Pancreas (tissue), 10 donors: ENCODE measurements around the gene PIP5K1B. TPM values are rescaled to one million over a fixed set of nuclear protein-coding genes. Genes with fewer than 3 reads are reported as not detected.

Experiments used
- ATAC-seq, 4 donors: fragments of 200-7000 bp; cut with Tn5 transposase; one replicate each; pipeline versions ENCODE4 v1.8.0 to v1.9.1; 2020; ENCODE audit warnings: mild to moderate bottlenecking in 4 of 4, moderate library complexity in 4 of 4
- DNase-seq, 6 donors: peaks; one replicate each; pipeline ENCODE4 v3.0.0-alpha.2; 2020
- FAIRE-seq: peaks from 2 replicates; lab custom pipeline; 2012; peaks lifted over from hg19 to GRCh38; lab: Jason Lieb, UNC
- H3K27ac ChIP-seq, 4 donors: fragments of 200-600 bp; sonication (generic); 1 replicate in 3 of 4; 2 replicates in 1 of 4; pipeline versions ENCODE4 v1.5.0 to v1.8.0; 2020
- H3K27me3 ChIP-seq, 4 donors: fragments of 200-600 bp; one replicate each; pipeline ENCODE4 v1.8.0; 2021
- H3K36me3 ChIP-seq, 3 donors: fragments of 200-600 bp; sonication (generic) in 1 of 3; one replicate each; pipeline versions ENCODE4 v1.5.0 to v1.8.0; 2020 to 2021
- H3K4me1 ChIP-seq, 3 donors: fragments of 200-600 bp; one replicate each; pipeline ENCODE4 v1.8.0; 2021
- H3K4me3 ChIP-seq, 4 donors: fragments of 200-600 bp; sonication (generic) in 2 of 4; one replicate each; pipeline versions ENCODE4 v1.5.0 to v1.8.0; 2020 to 2021
- H3K9me3 ChIP-seq, 4 donors: fragments of 200-600 bp; one replicate each; pipeline ENCODE4 v1.8.0; 2021
- WGBS, 2 donors: extraction: QIAGEN DNeasy Blood & Tissue Kit; methylation state at CpG; one replicate each; pipeline ENCODE4 v1.1.7; 2013; 5-methylcytosine and 5-hydroxymethylcytosine counted together
- intact Hi-C, 3 donors: fragments of 100-400 bp; cut with DNase I; formaldehyde crosslinking; loops; one replicate each; pipeline versions ENCODE4 v1.11.1 to v1.14.2; 2022
- polyA plus RNA-seq, 2 donors: library from polyadenylated mRNA; stranded (reverse); fragments of 200-250 nt; gene quantifications; one replicate each; pipeline ENCODE4 v1.2.3, GENCODE V29; 2013
- total RNA-seq, 6 donors: library from RNA; stranded (reverse); fragmentation: NEBNext Ultra II Directional in 4 of 6; extraction: Animal tissue kit (Norgen Biotek cat#: 25700) in 4 of 6; gene quantifications; one replicate each; pipeline versions ENCODE4 v1.2.1 to v1.2.4, GENCODE V29; 2021 to 2023
- TF ChIP-seq, protein P1 (sequence below), 4 donors: fragments of 200-600 bp; sonication (generic) in 3 of 4; IDR thresholded peaks; one replicate each; pipeline versions ENCODE4 v1.5.0 to v1.8.0; 2021; ENCODE audit warnings: antibody characterized with exemption in 4 of 4
- donor health status: healthy with polysubstance abuse.
- donor health status: DM: no; HTN: no; CAD: no; lungs with moderate emphysema.
- donor health status: DM: no; HTN: no; CAD: no.
- donor health status: control.
- donor health status: control.
- donor health status: Bipolar disorder and iron deficiency.
- donor health status: DM: yes; HTN: yes; CAD: no.
- donor health status: DM: no; HTN: no; CAD: no.
- donor health status: DM: no; HTN: no; CAD: no.
- donor health status: DM: yes; HTN: yes; CAD: no.

PIP5K1B gene
- total and polyA plus RNA-seq, 8 donors: 1.3 to 6.9 (median 6.2) TPM

DNA sequence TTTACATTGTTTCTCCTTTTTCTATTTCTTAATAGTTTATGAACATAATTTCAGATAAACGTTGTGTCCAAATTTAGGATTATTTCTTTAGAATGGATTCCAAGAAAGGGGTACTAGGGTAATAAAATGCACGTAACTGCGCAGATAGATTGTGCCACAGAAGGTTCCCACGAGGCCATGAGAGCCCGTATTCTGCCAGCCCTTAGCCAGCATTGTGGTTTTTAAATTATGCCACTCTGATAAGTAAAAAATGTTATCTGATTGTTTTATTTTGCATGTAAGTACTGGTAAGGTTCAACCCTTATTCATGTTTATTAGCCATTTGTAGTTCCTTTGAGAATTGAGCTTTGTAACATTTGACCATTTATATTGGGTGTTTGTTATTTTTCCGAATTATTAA is 220.1 kb downstream of the PIP5K1B start:
- H3K27me3 ChIP-seq: no peaks in the 10 kb centered on the region
- peaks cover 0 to 3% (median 0%) of the 10 kb centered on the region in 3 donors for H3K4me1 ChIP-seq
- 30 to 34% methylated on average over 6 of the region's 6 CpGs for WGBS, 2 donors
- H3K4me3 ChIP-seq: no peak overlapping the region
- ATAC-seq: peak in 2 of 4 donors; percentile 56 to 59
- TF ChIP-seq, protein P1, sequence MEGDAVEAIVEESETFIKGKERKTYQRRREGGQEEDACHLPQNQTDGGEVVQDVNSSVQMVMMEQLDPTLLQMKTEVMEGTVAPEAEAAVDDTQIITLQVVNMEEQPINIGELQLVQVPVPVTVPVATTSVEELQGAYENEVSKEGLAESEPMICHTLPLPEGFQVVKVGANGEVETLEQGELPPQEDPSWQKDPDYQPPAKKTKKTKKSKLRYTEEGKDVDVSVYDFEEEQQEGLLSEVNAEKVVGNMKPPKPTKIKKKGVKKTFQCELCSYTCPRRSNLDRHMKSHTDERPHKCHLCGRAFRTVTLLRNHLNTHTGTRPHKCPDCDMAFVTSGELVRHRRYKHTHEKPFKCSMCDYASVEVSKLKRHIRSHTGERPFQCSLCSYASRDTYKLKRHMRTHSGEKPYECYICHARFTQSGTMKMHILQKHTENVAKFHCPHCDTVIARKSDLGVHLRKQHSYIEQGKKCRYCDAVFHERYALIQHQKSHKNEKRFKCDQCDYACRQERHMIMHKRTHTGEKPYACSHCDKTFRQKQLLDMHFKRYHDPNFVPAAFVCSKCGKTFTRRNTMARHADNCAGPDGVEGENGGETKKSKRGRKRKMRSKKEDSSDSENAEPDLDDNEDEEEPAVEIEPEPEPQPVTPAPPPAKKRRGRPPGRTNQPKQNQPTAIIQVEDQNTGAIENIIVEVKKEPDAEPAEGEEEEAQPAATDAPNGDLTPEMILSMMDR (IDR thresholded peaks at IDR 0.05): no peak
- DNase-seq: no peak
- H3K9me3 ChIP-seq: no peaks in the 10 kb centered on the region
- FAIRE-seq: no peak
- H3K36me3 ChIP-seq: no peaks in the 10 kb centered on the region
- intact Hi-C loops: no loop called here
- H3K27ac ChIP-seq: no peak overlapping the region

DNA sequence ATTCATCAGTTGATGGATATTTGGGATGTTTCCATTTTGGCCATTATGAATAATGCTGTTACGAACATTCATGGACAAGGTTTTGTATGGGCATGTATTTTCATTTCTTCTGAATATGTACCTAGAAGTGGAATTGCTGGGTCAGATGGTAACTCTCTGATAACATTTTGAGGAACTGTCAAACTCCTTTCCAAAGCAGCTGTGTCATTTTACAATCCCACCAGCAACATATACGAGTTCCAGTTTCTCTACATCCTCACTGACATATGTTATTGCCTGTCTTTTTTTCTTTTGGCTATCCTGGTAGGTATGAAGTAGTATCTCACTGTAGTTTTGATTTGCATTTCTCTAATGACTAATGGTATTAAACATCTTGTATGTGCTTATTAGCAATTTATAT is 222.1 kb downstream of the PIP5K1B start:
- peaks cover 0 to 10% (median 3%) of the 10 kb centered on the region in 3 donors for H3K4me1 ChIP-seq
- no peaks in the 10 kb centered on the region for H3K27me3 ChIP-seq
- no peak overlapping the region for H3K4me3 ChIP-seq
- no peak overlapping the region for H3K27ac ChIP-seq
- intact Hi-C loops: no loop called here
- TF ChIP-seq, protein P1 (IDR thresholded peaks at IDR 0.05): no peak
- WGBS, 2 donors: 86 to 89% methylated on average over 2 of the region's 2 CpGs
- FAIRE-seq (no peak), ATAC-seq (no peak), DNase-seq (no peak)
- no peaks in the 10 kb centered on the region for H3K36me3 ChIP-seq
- H3K9me3 ChIP-seq: no peaks in the 10 kb centered on the region

DNA sequence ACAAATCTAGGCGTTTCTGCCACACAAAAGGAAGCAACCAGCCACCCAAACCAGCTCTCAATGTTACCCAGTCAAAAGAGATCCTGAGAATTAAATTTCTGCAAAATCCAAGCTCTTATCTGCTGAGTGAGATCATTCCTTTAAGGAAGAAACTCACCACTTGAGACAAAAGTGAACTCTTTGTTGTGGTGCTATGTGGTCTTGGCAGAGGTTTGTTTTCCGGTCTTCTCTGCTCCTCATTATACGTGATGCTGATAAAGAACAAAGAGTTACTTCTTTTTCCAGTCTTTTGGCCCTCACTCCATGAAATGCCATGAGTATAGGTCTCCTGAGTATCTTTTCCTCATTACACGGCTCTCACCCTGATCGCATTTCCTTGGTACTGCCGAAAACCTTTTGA is 226.8 kb downstream of the PIP5K1B start:
- Histone ChIP-seq H3K4me1 (peaks cover 21 to 42% (median 40%) of the 10 kb centered on the region in 3 donors), H3K4me3 (no peak overlapping the region), H3K36me3 (no peaks in the 10 kb centered on the region), H3K27me3 (no peaks in the 10 kb centered on the region), H3K27ac (peak overlapping the region in 2 of 4 donors; percentile 73 to 78), H3K9me3 (no peaks in the 10 kb centered on the region)
- FAIRE-seq (no peak), DNase-seq (no peak), ATAC-seq (no peak)
- WGBS, 2 donors: 83 to 85% methylated on average over 6 of the region's 6 CpGs
- TF ChIP-seq, protein P1 (IDR thresholded peaks at IDR 0.05): no peak
- intact Hi-C loops: no loop called here

DNA sequence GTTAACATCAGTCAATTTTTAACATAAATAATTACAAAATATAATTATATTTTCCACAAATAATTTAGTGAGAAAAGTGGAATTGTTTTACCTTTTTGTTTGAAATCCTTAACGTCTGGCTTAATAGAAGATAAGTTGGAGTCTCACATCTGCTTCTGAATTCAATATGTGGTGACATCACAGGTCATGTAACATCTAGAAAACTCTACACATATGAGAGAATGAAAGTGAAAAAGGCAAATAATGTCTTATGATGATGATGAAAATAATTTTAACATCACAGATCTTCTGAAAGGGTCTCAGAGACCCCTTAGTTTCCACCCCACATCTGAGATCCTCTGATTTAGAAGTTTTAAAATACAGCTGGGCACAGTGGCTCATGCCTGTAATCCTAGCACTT is 227.4 kb downstream of the PIP5K1B start:
- Histone ChIP-seq H3K36me3 (no peaks in the 10 kb centered on the region), H3K27ac (peak overlapping the region; percentile 37 to 78 (median 67)), H3K27me3 (no peaks in the 10 kb centered on the region), H3K4me3 (no peak overlapping the region), H3K4me1 (peaks cover 23 to 49% (median 40%) of the 10 kb centered on the region in 3 donors), H3K9me3 (no peaks in the 10 kb centered on the region)
- intact Hi-C loops: no loop called here
- FAIRE-seq: peak; percentile 78
- WGBS, 2 donors: 40 to 48% methylated on average over 1 of the region's 1 CpG
- TF ChIP-seq, protein P1 (IDR thresholded peaks at IDR 0.05): no peak
- no peak for DNase-seq
- no peak for ATAC-seq

DNA sequence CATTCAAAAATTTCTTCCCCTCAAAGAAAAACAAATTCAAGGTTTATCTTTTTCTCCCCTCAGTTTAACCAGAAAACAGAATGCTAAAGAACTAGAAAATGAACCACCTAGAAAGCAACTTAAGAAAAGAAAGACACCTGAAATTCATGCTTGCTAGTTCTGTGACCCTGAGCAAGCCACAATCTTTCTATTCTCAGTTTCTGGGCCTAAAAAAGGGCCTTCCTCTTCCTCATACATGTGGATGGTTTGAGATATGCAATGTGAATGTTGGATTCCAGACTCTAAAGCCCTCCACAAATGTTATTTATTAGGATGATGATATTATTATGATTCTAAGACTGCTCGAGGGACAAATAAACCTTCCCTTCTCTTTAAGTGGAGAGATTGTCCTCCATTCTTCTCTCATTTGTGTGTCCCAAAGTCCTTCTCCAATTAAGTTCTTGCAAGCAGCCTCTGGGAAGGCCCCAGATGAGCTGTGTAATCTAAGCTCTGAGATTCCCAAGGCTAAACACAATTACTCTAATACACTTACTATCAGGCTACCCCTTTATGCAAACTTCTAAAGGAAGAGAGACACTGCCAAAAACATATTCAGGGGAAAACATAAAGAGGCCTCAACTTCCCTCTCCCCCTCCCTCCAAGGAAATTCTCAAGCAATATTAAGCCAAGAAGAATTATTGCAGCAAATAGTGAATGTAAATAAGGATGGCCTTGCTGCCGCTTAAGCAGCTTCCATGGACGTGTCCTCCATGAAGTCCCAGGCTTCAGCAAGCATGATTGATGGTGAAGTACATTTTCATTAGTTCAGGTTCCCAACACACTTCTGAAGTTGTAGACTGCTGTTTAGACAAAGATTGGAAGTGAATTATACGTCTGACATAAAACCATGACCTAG is 228.6 kb downstream of the PIP5K1B start:
- TF ChIP-seq, protein P1 (IDR thresholded peaks at IDR 0.05): no peak
- peaks cover 24 to 50% (median 40%) of the 10 kb centered on the region in 3 donors for H3K4me1 ChIP-seq
- peak in 3 of 6 donors; percentile 26 to 37 (median 27) for DNase-seq
- no peaks in the 10 kb centered on the region for H3K36me3 ChIP-seq
- ATAC-seq: peak; percentile 71 to 80 (median 76)
- no peak overlapping the region for H3K4me3 ChIP-seq
- 17 to 18% methylated on average over 4 of the region's 4 CpGs for WGBS, 2 donors
- no peaks in the 10 kb centered on the region for H3K27me3 ChIP-seq
- no peaks in the 10 kb centered on the region for H3K9me3 ChIP-seq
- intact Hi-C loops: no loop called here
- H3K27ac ChIP-seq: peak overlapping the region; percentile 37 to 78 (median 67)
- FAIRE-seq: no peak
